Measurements from ENCODE around the gene PCNX1. TPM values are rescaled to one million over a fixed set of nuclear protein-coding genes. Genes with fewer than 3 reads are reported as not detected.
"Not testable (repeated sequence)": the region's sequence is repeated elsewhere in the genome, so short reads cannot be mapped to it uniquely, and the experiment has no call there.

The PCNX1 gene
- total and polyA plus RNA-seq, 12 donors, result 11.3 to 196 (median 106) TPM

GRCh38 chr14:71122866-71123565 is 215.8 kb downstream of the PCNX1 start:
- Histone ChIP-seq H3K27me3 (no peaks in the 10 kb centered on the region), H3K36me3 (replicated peaks in 1 of 2) (no peaks in the 10 kb centered on the region), H3K4me3 (no peak overlapping the region), H3K4me1 (replicated peaks in 1 of 2) (peaks cover 20 to 29% of the 10 kb centered on the region in 2 donors), H3K9me3 (replicated peaks in 1 of 3) (no peaks in the 10 kb centered on the region), H3K27ac (peak overlapping the region in 3 of 5 donors; percentile 15 to 57 (median 47))
- WGBS, 4 donors, result 30 to 56% (median 48%) methylated on average over 2 of the region's 2 CpGs
- intact Hi-C loops (cut with DNase I), result no loop called here
- DNase-seq, result peak in 4 of 7 donors; percentile 47 to 66 (median 54)
- no peak for TF ChIP-seq POLR2A (IDR thresholded peaks at IDR 0.05)
- no peak for TF ChIP-seq CTCF (IDR thresholded peaks at IDR 0.05)

- Histone ChIP-seq H3K36me3 (replicated peaks in 1 of 2) (no peaks in the 10 kb centered on the region), H3K9me3 (replicated peaks in 1 of 3) (no peaks in the 10 kb centered on the region), H3K27ac (peak overlapping the region in 2 of 5 donors; percentile 15 to 47), H3K27me3 (no peaks in the 10 kb centered on the region), H3K4me1 (replicated peaks in 1 of 2) (peaks cover 20 to 27% of the 10 kb centered on the region in 2 donors), H3K4me3 (no peak overlapping the region)
- intact Hi-C loops (cut with DNase I), result no loop called here
- 96 to 100% (median 96%) methylated on average over 3 to 4 of the region's 4 CpGs for WGBS, 4 donors
- no peak for DNase-seq
- TF ChIP-seq POLR2A (IDR thresholded peaks at IDR 0.05), result no peak
- TF ChIP-seq CTCF (IDR thresholded peaks at IDR 0.05), result no peak
These were observed 216.4 kb downstream of the PCNX1 start for GRCh38 chr14:71123579-71124135.

- not testable (repeated sequence) for H3K4me1 ChIP-seq (replicated peaks in 1 of 2); H3K27me3 ChIP-seq; H3K4me3 ChIP-seq; H3K9me3 ChIP-seq (replicated peaks in 1 of 3); DNase-seq; H3K36me3 ChIP-seq (replicated peaks in 1 of 2)
- intact Hi-C loops (cut with DNase I), result loop anchor here in 1 of 2 donors (10.0 kb wide), 1 partner anchor 725 kb away; no protein-coding TSS in a partner anchor
- H3K27ac ChIP-seq, result peak overlapping the region in 2 of 5 donors; percentile 76
- 95 to 99% (median 96%) methylated on average over 9 of the region's 9 CpGs for WGBS, 4 donors
These were observed 222.6 kb downstream of the PCNX1 start for GRCh38 chr14:71129716-71130490.

GRCh38 chr14:71130491-71131179 is 223.4 kb downstream of the PCNX1 start:
- peak in 5 of 7 donors; percentile 49 to 78 (median 52) for DNase-seq
- Histone ChIP-seq H3K27me3 (no peaks in the 10 kb centered on the region), H3K9me3 (replicated peaks in 1 of 3) (no peaks in the 10 kb centered on the region), H3K27ac (peak overlapping the region in 2 of 5 donors; percentile 76), H3K4me3 (no peak overlapping the region), H3K4me1 (replicated peaks in 1 of 2) (peaks cover 0 to 4% of the 10 kb centered on the region in 2 donors), H3K36me3 (replicated peaks in 1 of 2) (no peaks in the 10 kb centered on the region)
- WGBS, 4 donors, result 22 to 35% (median 28%) methylated on average over 11 of the region's 11 CpGs
- intact Hi-C loops (cut with DNase I), result loop anchor here in 1 of 2 donors (10.0 kb wide), 1 partner anchor 724 kb away; no protein-coding TSS in a partner anchor
- no peak for TF ChIP-seq CTCF (IDR thresholded peaks at IDR 0.05)

Data from adrenal gland (tissue), 12 donors.